Measurements from ENCODE around the gene FMNL2.

Gene FMNL2

DNA sequence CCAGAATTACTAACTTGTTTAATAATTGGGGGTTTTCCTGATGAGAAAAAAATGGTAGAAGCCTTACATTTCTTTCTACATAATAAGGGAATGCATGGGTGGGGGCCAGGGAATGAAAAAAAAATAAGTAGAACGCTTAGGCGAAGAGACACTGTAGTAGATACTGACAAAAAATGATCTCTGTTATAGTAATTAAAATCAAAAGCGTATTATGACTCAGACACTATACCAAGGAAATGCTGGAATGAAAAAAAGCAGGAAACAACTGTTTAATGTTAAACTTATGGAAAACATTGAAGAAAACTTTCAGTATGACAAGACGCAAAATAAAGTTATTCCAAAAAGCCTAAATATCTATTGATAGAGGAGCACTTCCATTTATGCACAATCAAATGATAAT, 339.4 kb downstream of the FMNL2 start:
- no peak for DNase-seq

DNA sequence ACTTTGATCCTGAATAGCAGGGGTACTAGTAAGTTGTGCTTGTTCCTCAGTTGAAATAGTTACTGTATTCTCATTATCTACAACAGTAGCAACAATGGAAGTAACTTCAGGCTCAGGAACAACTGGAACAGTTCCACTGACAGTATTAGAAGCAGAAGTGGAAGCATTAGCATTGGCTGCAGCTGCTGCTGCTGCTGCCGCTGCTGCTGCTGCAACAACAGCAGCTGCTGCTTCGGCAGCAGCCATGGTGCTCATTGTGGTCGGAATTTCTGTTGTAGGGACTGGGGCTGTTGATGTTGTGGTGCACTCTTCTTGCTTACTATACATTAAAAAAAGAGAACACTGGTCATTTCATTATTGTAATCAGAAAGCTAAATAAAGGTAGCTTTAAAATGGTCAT, 341.5 kb downstream of the FMNL2 start:
- no peak for DNase-seq

DNA sequence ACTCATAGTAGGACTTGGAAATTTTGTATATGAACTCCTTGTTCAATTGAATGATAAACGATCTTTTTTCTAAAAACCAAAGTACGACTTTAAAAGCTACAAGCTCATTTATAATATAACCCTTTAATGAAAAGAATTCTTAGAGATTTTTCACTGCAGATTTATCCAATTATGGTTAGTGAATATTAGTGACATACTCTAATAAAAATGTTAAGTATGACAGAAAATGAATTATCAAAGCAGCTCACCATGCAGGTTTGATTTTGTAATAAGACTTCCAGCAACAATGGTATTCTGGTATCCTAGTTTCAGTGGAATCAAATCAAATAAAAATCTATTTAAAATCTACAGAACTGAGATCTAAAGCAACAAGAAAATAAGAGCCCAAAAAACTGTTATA, 343.8 kb downstream of the FMNL2 start:
- DNase-seq, result no peak

DNA sequence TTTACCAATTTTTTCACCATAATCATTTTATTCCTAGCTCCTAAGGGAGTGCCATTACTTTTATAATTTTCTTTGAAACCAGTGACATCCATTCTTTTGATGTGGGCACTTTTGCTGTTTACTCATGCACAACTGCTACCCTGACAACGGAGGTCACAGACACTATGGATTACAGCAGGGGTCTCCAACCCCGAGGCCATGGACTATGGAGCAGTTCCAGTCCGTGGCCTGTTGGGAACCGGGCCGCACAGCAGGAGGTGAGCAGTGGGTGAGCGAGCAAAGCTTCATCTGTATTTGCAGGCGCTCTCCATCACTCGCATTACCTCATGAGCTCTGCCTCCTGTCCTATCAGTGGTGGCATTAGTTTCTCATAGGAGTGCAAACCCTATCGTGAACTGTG, 347.7 kb downstream of the FMNL2 start:
- no peak for DNase-seq

DNA sequence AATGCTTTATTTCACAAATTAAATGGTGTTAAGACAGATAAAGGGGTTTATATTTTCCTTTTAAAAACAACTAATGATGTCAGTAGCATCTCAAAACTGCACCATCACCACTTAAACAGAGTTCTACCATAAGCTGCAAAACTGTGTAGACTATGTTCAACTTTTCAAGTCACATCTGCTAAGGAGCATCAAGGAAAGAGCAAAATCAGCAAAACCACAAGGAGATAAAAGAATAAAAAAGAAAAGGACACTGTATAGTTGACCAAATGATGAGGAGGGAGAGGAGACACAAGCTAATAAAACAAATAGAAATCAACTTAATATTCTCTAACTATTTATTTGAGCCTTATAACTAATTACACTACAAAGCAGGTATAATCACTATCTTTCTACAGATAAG, 348.4 kb downstream of the FMNL2 start:
- DNase-seq, result no peak

DNA sequence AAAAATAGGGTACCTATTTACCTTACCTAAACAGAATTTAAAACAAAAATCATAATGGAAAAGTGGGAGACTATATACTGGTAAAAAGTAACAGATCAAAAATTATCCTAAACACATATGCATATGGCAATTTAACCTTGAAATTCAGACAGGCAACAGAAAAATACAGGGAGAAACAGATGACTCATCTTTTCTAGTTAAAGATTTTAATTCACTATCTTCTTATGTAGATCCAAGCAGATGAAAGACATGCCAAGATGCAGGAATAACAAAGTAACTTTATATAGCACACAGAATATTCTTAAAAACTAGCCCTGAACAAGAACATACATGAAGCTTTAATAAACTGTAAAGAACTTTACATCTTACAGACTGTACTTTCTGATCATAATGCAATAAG, 351.3 kb downstream of the FMNL2 start:
- DNase-seq, result no peak

DNA sequence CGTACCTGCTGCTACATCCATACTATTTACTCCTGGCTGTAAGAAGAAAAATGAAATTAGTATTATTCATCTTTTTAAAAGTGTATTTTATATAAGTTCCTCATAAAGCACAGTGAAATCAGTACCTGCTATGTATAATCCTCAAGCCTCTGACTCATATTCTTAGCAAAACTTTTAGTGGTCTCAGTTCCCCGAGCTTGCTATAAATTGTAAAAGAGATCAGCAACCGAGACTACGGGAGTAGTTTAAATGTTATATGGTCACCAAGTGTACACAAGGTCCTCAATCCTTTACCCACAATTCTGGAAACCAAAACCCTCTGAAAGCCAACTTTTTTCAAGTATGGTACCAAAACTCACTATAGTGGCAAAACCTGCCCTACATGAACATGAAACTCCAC, 358.1 kb downstream of the FMNL2 start:
- no peak for DNase-seq

DNA sequence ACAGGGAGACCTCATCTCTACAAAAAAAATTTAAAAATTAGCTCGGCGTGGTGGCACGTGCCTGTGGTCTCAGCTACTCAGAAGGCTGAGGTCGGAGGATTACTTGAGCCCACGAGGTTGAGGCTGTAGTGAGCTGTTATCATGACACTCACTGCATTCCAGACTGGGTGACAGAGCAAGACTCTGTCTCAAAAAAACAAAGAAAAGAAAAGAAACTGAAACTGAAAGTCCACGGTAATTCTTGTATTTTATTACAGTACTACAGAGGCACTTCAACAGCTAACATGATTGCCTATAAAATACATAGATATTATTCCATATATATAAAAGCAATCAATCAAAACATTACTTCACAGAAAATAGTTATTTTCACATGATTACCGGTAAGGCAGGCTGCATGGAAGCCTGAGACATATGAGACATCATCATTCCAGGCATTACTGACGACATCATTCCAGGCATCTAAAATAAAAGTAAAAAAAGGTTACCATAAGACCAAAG, 359.2 kb downstream of the FMNL2 start:
- DNase-seq, result no peak

DNA sequence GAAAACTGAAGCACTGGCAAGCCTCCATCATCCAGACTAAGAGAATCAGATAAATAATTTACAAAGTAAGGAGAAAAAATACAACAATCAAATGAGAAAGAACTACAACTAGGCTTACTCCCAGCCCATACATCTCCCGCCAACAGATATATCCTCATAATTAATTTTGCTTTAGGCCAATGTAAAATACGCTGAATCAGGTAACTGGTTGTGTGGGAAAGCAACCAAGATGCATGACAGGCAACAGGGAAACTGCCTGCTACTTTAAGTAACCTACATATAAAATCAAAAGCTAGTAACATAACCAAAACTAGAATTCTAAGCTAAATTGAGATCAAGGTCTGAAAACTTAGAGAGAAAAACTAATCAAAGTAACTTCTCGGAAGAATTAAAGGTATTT, 360.8 kb downstream of the FMNL2 start:
- DNase-seq, result no peak

DNA sequence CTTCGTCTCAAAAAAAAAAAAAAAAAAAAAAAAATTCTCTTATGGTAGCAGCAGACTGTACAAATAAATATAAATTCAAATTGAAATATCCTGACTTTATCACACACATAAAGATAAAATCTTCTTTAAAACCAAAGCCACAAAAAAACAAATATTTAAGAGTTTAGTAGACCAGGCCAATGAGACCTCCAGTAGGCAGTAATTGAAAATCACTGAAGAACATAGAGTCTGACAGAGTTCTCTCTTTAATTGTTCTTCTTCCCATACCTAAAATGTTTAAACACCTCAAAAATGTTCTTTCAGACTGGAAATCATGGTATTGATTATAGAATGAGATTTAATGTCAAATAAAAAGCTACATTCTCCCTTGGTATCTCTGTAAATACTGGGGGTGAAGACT, 361.5 kb downstream of the FMNL2 start:
- no peak for DNase-seq

Data from NCI-H1048 (cell line).